ENCODE data around the gene LRP1. TPM values are rescaled to one million over a fixed set of nuclear protein-coding genes. Genes with fewer than 3 reads are reported as not detected.

Gene LRP1
- total RNA-seq, 1 experiment from 2014 or later = 12.4 TPM

- DNase-seq = no peak
- Mint-ChIP-seq H3K4me3 (ENCODE audit: low read depth, unreplicated experiment) (no peak overlapping the region), H3K27me3 (ENCODE audit: unreplicated experiment) (peaks cover 32% of the 10 kb centered on the region), H3K36me3 (ENCODE audit: insufficient read depth, unreplicated experiment) (peaks cover 4% of the 10 kb centered on the region), H3K9me3 (ENCODE audit: low read depth, unreplicated experiment) (peaks cover 2% of the 10 kb centered on the region), H3K4me1 (ENCODE audit: low read depth, unreplicated experiment) (no peaks in the 10 kb centered on the region), H3K27ac (ENCODE audit: unreplicated experiment) (no peak overlapping the region)
- no TSS peak for BruUV-seq (replicated peaks)
- CTCF ChIA-PET = no interaction called here
- no peak for TF ChIP-seq CTCF (IDR thresholded peaks at IDR 0.05; ENCODE audit: unreplicated experiment)
- intact Hi-C loops (cut with micrococcal nuclease; ENCODE audit: unreplicated experiment) = no loop called here
Measured at GRCh38 chr12:57194253-57194652, 66.0 kb downstream of the LRP1 start.

DNA sequence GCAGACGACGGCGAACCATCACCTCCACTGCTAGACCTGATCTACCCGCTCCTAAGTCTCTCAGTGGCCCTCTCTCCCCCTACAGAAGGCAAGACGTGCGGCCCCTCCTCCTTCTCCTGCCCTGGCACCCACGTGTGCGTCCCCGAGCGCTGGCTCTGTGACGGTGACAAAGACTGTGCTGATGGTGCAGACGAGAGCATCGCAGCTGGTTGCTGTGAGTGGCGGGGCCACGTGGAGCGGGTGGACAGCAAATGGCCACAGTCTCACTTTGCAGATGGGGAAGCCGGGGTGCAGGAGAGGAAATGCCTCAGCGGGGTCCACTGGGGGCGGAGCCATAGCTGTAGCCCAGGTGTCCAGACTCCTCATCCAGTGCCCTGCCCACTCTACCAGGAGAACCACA is 66.9 kb downstream of the LRP1 start:
- H3K36me3 Mint-ChIP-seq (ENCODE audit: insufficient read depth, unreplicated experiment) = peaks cover 4% of the 10 kb centered on the region
- peaks cover 32% of the 10 kb centered on the region for H3K27me3 Mint-ChIP-seq (ENCODE audit: unreplicated experiment)
- BruUV-seq (replicated peaks) = no TSS peak
- CTCF ChIA-PET = interaction anchor here (0.6 kb wide), 1 partner anchor 107 kb away, joined by 6 read pairs; no protein-coding TSS in a partner anchor
- H3K27ac Mint-ChIP-seq (ENCODE audit: unreplicated experiment) = no peak overlapping the region
- no peak overlapping the region for H3K4me3 Mint-ChIP-seq (ENCODE audit: low read depth, unreplicated experiment)
- H3K9me3 Mint-ChIP-seq (ENCODE audit: low read depth, unreplicated experiment) = peaks cover 2% of the 10 kb centered on the region
- intact Hi-C loops (cut with micrococcal nuclease; ENCODE audit: unreplicated experiment) = no loop called here
- H3K4me1 Mint-ChIP-seq (ENCODE audit: low read depth, unreplicated experiment) = no peaks in the 10 kb centered on the region
- DNase-seq = no peak
- TF ChIP-seq CTCF (IDR thresholded peaks at IDR 0.05; ENCODE audit: unreplicated experiment) = no peak

- no peak for TF ChIP-seq CTCF (IDR thresholded peaks at IDR 0.05; ENCODE audit: unreplicated experiment)
- CTCF ChIA-PET = no interaction called here
- no TSS peak for BruUV-seq (replicated peaks)
- Mint-ChIP-seq H3K9me3 (ENCODE audit: low read depth, unreplicated experiment) (peaks cover 2% of the 10 kb centered on the region), H3K36me3 (ENCODE audit: insufficient read depth, unreplicated experiment) (peaks cover 4% of the 10 kb centered on the region), H3K4me1 (ENCODE audit: low read depth, unreplicated experiment) (no peaks in the 10 kb centered on the region), H3K4me3 (ENCODE audit: low read depth, unreplicated experiment) (no peak overlapping the region), H3K27me3 (ENCODE audit: unreplicated experiment) (peaks cover 32% of the 10 kb centered on the region), H3K27ac (ENCODE audit: unreplicated experiment) (no peak overlapping the region)
- intact Hi-C loops (cut with micrococcal nuclease; ENCODE audit: unreplicated experiment) = no loop called here
- DNase-seq = no peak
Measured at GRCh38 chr12:57195611-57196371, 67.5 kb downstream of the LRP1 start.

- Mint-ChIP-seq H3K4me3 (ENCODE audit: low read depth, unreplicated experiment) (no peak overlapping the region), H3K4me1 (ENCODE audit: low read depth, unreplicated experiment) (no peaks in the 10 kb centered on the region), H3K27ac (ENCODE audit: unreplicated experiment) (no peak overlapping the region), H3K9me3 (ENCODE audit: low read depth, unreplicated experiment) (peaks cover 2% of the 10 kb centered on the region), H3K27me3 (ENCODE audit: unreplicated experiment) (peaks cover 32% of the 10 kb centered on the region), H3K36me3 (ENCODE audit: insufficient read depth, unreplicated experiment) (peaks cover 4% of the 10 kb centered on the region)
- TF ChIP-seq CTCF (IDR thresholded peaks at IDR 0.05; ENCODE audit: unreplicated experiment) = no peak
- intact Hi-C loops (cut with micrococcal nuclease; ENCODE audit: unreplicated experiment) = no loop called here
- CTCF ChIA-PET = interaction anchor here (1.1 kb wide), 1 partner anchor 13 kb away, joined by 4 read pairs; no protein-coding TSS in a partner anchor
- BruUV-seq (replicated peaks) = no TSS peak
- no peak for DNase-seq
Measured at GRCh38 chr12:57196439-57196838, 68.2 kb downstream of the LRP1 start.

All from Calu3 (cell line).